ENCODE measurements around the gene DHRS3. TPM values are rescaled to one million over a fixed set of nuclear protein-coding genes. Genes with fewer than 3 reads are reported as not detected.

DHRS3 gene
- total and polyA plus RNA-seq, 10 of the 15 experiments (the other 5 are each of a cell fraction or from before 2014, with no cell fraction given) = 0.23 to 29.7 (median 1.2) TPM

DNA sequence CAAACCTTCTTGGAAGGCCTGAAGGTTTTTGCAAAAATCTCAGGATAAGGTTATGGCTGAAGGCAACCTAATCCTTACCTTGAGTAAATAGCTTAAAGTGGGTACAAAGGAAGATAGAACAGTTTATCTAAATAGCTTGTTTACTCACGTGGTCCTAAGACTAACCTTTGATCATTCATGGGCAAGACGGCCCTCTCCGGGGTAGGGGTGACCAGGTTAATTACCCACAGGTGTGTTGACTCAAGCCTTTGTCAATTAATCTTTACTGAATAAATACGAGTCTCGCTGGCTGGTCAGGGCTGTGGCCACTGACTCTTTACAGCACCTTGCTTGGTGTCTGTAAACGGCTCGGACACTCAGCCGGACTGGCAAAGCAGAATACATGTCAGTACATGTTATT lies 36.6 kb upstream of the DHRS3 start:
- Histone ChIP-seq H3K27ac (ENCODE audit: control insufficient read depth, insufficient read depth) (no peak overlapping the region), H3K4me1 (ENCODE audit: control insufficient read depth, insufficient read depth, low read length) (no peaks in the 10 kb centered on the region), H3K79me2 (ENCODE audit: control insufficient read depth, insufficient read depth, low read length) (no peaks in the 10 kb centered on the region), H3K4me3 (no peak overlapping the region), H2AFZ (ENCODE audit: control insufficient read depth, low read depth, low read length) (no peak overlapping the region), H3K36me3 (ENCODE audit: control insufficient read depth in 2 of 2, insufficient read depth in 2 of 2, low read length in 1 of 2) (no peaks in the 10 kb centered on the region), H3K27me3 (replicated peaks in 1 of 2; ENCODE audit: control insufficient read depth in 2 of 2, insufficient read depth in 2 of 2, low read length in 1 of 2) (no peaks in the 10 kb centered on the region; a peak in 1 of 4 replicates), H3K4me2 (ENCODE audit: control insufficient read depth, insufficient read depth) (no peak overlapping the region), H3K9ac (ENCODE audit: control insufficient read depth, insufficient read depth, low read length) (no peak overlapping the region), H4K20me1 (ENCODE audit: control insufficient read depth, insufficient read depth) (no peaks in the 10 kb centered on the region), H3K9me3 (replicated peaks; ENCODE audit: control insufficient read depth, insufficient read depth, low read length) (no peaks in the 10 kb centered on the region)
- ATAC-seq (no peak), DNase-seq (ENCODE audit: low read depth, low spot score) (no peak), FAIRE-seq (no peak)
- 23% methylated on average over 8 of the region's 8 CpGs for WGBS (ENCODE audit: insufficient coverage, insufficient replicate concordance, low lambda C conversion rate, missing lambda C conversion rate)
- CTCF ChIA-PET = interaction anchor here (0.6 kb wide), 1 partner anchor 68 kb away, joined by 4 read pairs; no protein-coding TSS in a partner anchor
- RAD21 ChIA-PET (ENCODE audit: unreplicated experiment) = no interaction called here
- POLR2A ChIA-PET = no interaction called here
- in situ Hi-C loops (cut with MboI) = no loop called here
- BruUV-seq (replicated peaks) = no TSS peak
- TF ChIP-seq GABPA (IDR thresholded peaks at IDR 0.05; ENCODE audit: low read depth) (no peak), SMARCA5 (IDR thresholded peaks at IDR 0.05) (no peak), PBX3 (IDR thresholded peaks at IDR 0.05; ENCODE audit: insufficient replicate concordance, low read depth, low read length) (no peak), SRF (IDR thresholded peaks at IDR 0.05; ENCODE audit: low read depth in 2 of 2, low read length in 2 of 2) (no peak), GATAD2B (conservative IDR thresholded peaks at IDR 0.05; ENCODE audit: low read depth) (no peak), TBL1XR1 (IDR thresholded peaks at IDR 0.05; ENCODE audit: low read depth, low read length) (no peak), CHD2 (IDR thresholded peaks at IDR 0.05; ENCODE audit: borderline replicate concordance, low read depth, low read length) (no peak), BACH1 (IDR thresholded peaks at IDR 0.05; ENCODE audit: borderline replicate concordance) (no peak)
- TF ChIP-seq, protein P1, sequence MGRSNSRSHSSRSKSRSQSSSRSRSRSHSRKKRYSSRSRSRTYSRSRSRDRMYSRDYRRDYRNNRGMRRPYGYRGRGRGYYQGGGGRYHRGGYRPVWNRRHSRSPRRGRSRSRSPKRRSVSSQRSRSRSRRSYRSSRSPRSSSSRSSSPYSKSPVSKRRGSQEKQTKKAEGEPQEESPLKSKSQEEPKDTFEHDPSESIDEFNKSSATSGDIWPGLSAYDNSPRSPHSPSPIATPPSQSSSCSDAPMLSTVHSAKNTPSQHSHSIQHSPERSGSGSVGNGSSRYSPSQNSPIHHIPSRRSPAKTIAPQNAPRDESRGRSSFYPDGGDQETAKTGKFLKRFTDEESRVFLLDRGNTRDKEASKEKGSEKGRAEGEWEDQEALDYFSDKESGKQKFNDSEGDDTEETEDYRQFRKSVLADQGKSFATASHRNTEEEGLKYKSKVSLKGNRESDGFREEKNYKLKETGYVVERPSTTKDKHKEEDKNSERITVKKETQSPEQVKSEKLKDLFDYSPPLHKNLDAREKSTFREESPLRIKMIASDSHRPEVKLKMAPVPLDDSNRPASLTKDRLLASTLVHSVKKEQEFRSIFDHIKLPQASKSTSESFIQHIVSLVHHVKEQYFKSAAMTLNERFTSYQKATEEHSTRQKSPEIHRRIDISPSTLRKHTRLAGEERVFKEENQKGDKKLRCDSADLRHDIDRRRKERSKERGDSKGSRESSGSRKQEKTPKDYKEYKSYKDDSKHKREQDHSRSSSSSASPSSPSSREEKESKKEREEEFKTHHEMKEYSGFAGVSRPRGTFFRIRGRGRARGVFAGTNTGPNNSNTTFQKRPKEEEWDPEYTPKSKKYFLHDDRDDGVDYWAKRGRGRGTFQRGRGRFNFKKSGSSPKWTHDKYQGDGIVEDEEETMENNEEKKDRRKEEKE (IDR thresholded peaks at IDR 0.05) = no peak
- intact Hi-C loops (cut with micrococcal nuclease; ENCODE audit: unreplicated experiment) = loop anchor here (1.0 kb wide), 1 partner anchor 338 kb away; no protein-coding TSS in a partner anchor
- SMC1A ChIA-PET (ENCODE audit: uncharacterized antibody, unreplicated experiment) = no interaction called here
